Activated CD8-positive, alpha-beta memory T cell treated with anti-CD3 and anti-CD28 coated beads for 24 hours (primary cell): ENCODE measurements around the gene N4BP2.

ENCODE experiments used
- DNase-seq: peaks from one replicate; pipeline ENCODE4 v3.0.0-alpha.2; 2020

N4BP2 gene

GRCh38 chr4:40164459-40164858, 107.8 kb downstream of the N4BP2 start:
- DNase-seq: no peak

GRCh38 chr4:40165916-40166315, 109.3 kb downstream of the N4BP2 start:
- DNase-seq: no peak

- DNase-seq: no peak
Observed at GRCh38 chr4:40168070-40168469, 111.4 kb downstream of the N4BP2 start.

- DNase-seq: no peak
Observed at GRCh38 chr4:40170588-40170987, 113.9 kb downstream of the N4BP2 start.

- no peak for DNase-seq
Observed at GRCh38 chr4:40173470-40173875, 116.8 kb downstream of the N4BP2 start.

GRCh38 chr4:40176602-40177001, 120.0 kb downstream of the N4BP2 start:
- DNase-seq: no peak

GRCh38 chr4:40177591-40177990, 120.9 kb downstream of the N4BP2 start:
- no peak for DNase-seq

- no peak for DNase-seq
Observed at GRCh38 chr4:40178672-40179071, 122.0 kb downstream of the N4BP2 start.

GRCh38 chr4:40179360-40179759, 122.7 kb downstream of the N4BP2 start:
- DNase-seq: no peak

- no peak for DNase-seq
Observed at GRCh38 chr4:40180356-40180755, 123.7 kb downstream of the N4BP2 start.

- DNase-seq: no peak
Observed at GRCh38 chr4:40182001-40182400, 125.4 kb downstream of the N4BP2 start.

- no peak for DNase-seq
Observed at GRCh38 chr4:40182954-40183353, 126.3 kb downstream of the N4BP2 start.

- no peak for DNase-seq
Observed at GRCh38 chr4:40183615-40184411, 127.2 kb downstream of the N4BP2 start.

GRCh38 chr4:40185830-40186664, 129.4 kb downstream of the N4BP2 start:
- DNase-seq: no peak

GRCh38 chr4:40186665-40187014, 130.0 kb downstream of the N4BP2 start:
- DNase-seq: no peak

GRCh38 chr4:40187386-40187906, 130.8 kb downstream of the N4BP2 start:
- no peak for DNase-seq

- DNase-seq: no peak
Observed at GRCh38 chr4:40190019-40190418, 133.4 kb downstream of the N4BP2 start.

GRCh38 chr4:40190465-40190864, 133.8 kb downstream of the N4BP2 start:
- DNase-seq: no peak

GRCh38 chr4:40190880-40191815, 134.5 kb downstream of the N4BP2 start:
- peak; percentile 58 for DNase-seq

GRCh38 chr4:40192114-40193015, 135.7 kb downstream of the N4BP2 start:
- DNase-seq: no peak

GRCh38 chr4:40193016-40193571, 136.4 kb downstream of the N4BP2 start:
- DNase-seq: no peak
